ENCODE data around the gene CCDC187. TPM values are rescaled to one million over a fixed set of nuclear protein-coding genes. Genes with fewer than 3 reads are reported as not detected.
"Not testable (repeated sequence)": the region's sequence is repeated elsewhere in the genome, so short reads cannot be mapped to it uniquely, and the experiment has no call there.

CCDC187 gene
- total RNA-seq, 1 donor from 2014 or later = 0.47 TPM

DNA sequence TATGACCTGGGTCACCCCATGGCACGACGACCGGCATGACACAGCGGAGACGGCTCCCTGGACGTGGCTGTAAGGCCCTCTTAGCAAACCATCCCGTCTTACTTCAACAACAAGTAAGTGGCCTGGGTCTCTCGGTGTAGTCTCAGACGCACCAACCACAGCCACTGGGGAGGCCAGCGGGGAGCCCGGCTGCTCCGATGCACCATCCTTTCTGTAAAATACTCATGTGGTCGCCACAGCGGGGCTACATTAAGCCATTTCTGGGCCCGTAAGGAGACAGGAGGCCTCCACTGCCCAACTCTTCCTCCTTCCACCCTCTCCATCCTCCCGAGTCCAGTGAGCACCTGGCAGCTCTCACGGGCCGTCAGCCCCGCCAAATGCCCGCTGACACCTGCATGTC lies 63.0 kb downstream of the CCDC187 start:
- H3K27me3 Mint-ChIP-seq (ENCODE audit: low read depth) = no peaks in the 10 kb centered on the region
- peaks cover 24% of the 10 kb centered on the region for H3K4me1 Mint-ChIP-seq
- H3K36me3 Mint-ChIP-seq = no peaks in the 10 kb centered on the region
- H3K9me3 Mint-ChIP-seq = no peaks in the 10 kb centered on the region
- DNase-seq (ENCODE audit: low spot score in 2 of 2, unreplicated experiment in 2 of 2) = no peak
- TF ChIP-seq, protein P1, sequence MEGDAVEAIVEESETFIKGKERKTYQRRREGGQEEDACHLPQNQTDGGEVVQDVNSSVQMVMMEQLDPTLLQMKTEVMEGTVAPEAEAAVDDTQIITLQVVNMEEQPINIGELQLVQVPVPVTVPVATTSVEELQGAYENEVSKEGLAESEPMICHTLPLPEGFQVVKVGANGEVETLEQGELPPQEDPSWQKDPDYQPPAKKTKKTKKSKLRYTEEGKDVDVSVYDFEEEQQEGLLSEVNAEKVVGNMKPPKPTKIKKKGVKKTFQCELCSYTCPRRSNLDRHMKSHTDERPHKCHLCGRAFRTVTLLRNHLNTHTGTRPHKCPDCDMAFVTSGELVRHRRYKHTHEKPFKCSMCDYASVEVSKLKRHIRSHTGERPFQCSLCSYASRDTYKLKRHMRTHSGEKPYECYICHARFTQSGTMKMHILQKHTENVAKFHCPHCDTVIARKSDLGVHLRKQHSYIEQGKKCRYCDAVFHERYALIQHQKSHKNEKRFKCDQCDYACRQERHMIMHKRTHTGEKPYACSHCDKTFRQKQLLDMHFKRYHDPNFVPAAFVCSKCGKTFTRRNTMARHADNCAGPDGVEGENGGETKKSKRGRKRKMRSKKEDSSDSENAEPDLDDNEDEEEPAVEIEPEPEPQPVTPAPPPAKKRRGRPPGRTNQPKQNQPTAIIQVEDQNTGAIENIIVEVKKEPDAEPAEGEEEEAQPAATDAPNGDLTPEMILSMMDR (IDR thresholded peaks at IDR 0.05; ENCODE audit: unreplicated experiment) = no peak
- H3K4me3 Mint-ChIP-seq = no peak overlapping the region
- H3K27ac Mint-ChIP-seq = no peak overlapping the region

DNA sequence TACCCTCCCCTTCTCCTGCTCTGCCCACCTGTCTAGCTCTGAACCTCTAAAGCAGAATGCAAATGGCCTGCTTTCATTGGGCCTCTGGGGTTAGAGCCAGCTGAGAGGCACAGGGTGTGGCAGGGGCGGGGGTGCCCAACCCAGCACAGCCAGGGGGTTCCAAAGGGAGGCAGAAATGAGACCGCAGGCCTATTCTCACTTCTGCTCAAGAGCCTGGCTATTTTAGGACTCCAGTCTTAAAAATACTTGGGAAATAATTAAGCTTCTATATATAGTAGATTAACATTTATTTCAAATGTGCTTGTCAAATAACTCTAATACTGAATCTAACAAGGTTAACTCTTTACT lies 63.9 kb downstream of the CCDC187 start:
- H3K36me3 Mint-ChIP-seq = peaks cover 4% of the 10 kb centered on the region
- no peak for DNase-seq (ENCODE audit: low spot score in 2 of 2, unreplicated experiment in 2 of 2)
- H3K4me1 Mint-ChIP-seq = peaks cover 22% of the 10 kb centered on the region
- H3K4me3 Mint-ChIP-seq = no peak overlapping the region
- H3K27ac Mint-ChIP-seq = no peak overlapping the region
- H3K9me3 Mint-ChIP-seq = no peaks in the 10 kb centered on the region
- no peaks in the 10 kb centered on the region for H3K27me3 Mint-ChIP-seq (ENCODE audit: low read depth)
- TF ChIP-seq, protein P1 (IDR thresholded peaks at IDR 0.05; ENCODE audit: unreplicated experiment) = no peak

DNA sequence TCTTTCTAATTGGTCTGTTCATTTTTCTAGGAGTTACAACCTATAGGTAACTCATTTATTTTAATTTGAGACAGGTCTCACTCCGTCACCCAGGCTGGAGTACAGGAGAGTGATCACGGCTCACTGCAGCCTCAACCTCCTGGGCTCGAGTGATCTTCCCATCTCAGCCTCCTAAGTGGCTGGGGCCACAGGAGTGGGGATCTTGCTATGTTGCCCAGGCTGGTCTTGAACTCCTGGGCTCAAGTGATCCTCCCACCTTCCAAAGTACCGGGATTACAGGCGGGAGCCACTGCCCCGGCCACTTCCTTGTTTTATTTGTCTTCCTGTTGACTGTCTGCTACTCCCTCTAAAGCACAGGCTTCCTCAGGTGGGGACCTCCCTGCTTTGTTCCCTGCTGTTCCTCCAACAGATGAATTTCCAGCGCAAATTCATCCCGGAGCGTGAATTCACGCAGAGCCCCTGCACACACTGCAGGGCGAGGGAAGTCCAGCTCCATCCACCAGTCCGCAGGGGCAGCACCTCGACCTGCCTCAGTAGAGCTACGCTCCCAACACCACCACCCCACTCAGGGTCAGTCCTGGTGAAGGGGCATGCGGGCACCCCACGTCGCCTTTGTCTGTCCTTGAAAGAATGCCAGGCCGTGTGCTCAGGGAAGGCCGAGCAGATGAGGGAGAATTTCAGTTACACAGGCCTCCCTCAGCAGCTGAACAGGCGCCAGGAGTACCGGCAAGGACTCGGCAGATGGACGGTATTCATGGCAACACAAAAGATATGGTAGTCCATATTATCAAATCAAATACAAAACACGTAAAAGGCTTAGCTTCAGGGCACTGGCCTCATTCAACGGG lies 64.5 kb downstream of the CCDC187 start:
- Mint-ChIP-seq H3K4me1 (peaks cover 16% of the 10 kb centered on the region), H3K4me3 (no peak overlapping the region), H3K9me3 (no peaks in the 10 kb centered on the region), H3K27me3 (ENCODE audit: low read depth) (no peaks in the 10 kb centered on the region), H3K27ac (no peak overlapping the region), H3K36me3 (peaks cover 6% of the 10 kb centered on the region)
- DNase-seq (ENCODE audit: low spot score in 2 of 2, unreplicated experiment in 2 of 2) = no peak
- TF ChIP-seq, protein P1 (IDR thresholded peaks at IDR 0.05; ENCODE audit: unreplicated experiment) = no peak

DNA sequence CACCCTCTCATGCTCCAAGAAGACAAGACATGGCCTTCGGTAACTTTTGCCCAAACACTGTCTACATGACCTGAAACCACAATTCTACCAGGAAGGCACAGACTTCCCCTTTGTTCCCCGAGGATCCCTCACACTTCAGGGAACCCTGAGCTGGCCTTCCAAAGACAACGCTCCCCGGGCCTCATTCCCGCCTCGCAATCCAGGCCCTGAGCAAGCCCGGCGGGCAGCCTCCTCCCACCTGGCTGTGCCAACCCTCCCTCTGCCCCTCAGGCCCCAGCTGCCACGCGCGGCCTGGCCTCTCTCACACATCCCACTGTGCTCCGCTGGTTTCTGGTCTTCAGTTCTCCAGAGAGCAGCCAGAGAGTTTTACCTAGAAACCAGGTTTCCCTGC lies 65.6 kb downstream of the CCDC187 start:
- Mint-ChIP-seq H3K4me3 (no peak overlapping the region), H3K9me3 (no peaks in the 10 kb centered on the region), H3K27me3 (ENCODE audit: low read depth) (no peaks in the 10 kb centered on the region), H3K27ac (no peak overlapping the region), H3K4me1 (peaks cover 5% of the 10 kb centered on the region), H3K36me3 (peaks cover 6% of the 10 kb centered on the region)
- TF ChIP-seq, protein P1 (IDR thresholded peaks at IDR 0.05; ENCODE audit: unreplicated experiment) = no peak
- no peak for DNase-seq (ENCODE audit: low spot score in 2 of 2, unreplicated experiment in 2 of 2)

DNA sequence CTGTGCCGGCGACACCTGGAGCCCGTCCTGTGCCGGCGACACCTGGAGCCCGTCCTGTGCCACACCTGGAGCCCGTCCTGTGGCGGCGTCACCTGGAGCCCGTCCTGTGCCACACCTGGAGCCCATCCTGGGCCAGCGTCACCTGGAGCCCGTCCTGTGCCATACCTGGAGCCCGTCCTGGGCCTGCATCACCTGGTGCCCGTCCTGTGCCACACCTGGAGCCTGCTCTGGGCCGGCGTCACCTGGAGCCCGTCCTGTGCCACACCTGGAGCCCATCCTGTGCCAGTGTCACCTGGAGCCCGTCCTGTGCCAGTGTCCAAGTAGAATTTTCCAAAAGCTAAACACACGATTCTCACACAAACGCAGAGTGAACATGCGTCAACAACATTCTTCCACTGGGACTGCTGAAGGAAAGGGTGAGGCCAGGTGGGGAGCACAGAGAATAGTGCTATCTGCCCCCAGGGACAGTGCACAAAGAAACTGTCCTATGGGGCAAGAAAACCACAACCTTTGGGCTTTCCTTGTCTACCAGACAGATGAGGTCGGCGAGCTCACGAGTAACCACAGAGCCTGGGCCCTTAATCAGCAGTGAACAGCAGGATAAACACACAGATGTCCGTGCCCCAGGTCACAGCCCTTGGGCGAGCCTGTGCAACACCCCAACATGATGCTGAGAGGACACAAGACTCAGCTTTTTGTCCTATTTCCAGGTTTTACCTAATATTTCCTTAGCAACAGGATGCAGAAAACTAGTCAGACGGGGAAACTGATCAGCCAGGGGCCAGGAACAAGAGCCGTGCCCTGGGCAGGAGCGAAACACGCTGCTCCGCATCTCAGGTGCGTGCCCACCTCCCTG lies 66.2 kb downstream of the CCDC187 start:
- H3K27ac Mint-ChIP-seq = no peak overlapping the region
- TF ChIP-seq, protein P1 (IDR thresholded peaks at IDR 0.05; ENCODE audit: unreplicated experiment) = no peak
- peaks cover 6% of the 10 kb centered on the region for H3K36me3 Mint-ChIP-seq

DNA sequence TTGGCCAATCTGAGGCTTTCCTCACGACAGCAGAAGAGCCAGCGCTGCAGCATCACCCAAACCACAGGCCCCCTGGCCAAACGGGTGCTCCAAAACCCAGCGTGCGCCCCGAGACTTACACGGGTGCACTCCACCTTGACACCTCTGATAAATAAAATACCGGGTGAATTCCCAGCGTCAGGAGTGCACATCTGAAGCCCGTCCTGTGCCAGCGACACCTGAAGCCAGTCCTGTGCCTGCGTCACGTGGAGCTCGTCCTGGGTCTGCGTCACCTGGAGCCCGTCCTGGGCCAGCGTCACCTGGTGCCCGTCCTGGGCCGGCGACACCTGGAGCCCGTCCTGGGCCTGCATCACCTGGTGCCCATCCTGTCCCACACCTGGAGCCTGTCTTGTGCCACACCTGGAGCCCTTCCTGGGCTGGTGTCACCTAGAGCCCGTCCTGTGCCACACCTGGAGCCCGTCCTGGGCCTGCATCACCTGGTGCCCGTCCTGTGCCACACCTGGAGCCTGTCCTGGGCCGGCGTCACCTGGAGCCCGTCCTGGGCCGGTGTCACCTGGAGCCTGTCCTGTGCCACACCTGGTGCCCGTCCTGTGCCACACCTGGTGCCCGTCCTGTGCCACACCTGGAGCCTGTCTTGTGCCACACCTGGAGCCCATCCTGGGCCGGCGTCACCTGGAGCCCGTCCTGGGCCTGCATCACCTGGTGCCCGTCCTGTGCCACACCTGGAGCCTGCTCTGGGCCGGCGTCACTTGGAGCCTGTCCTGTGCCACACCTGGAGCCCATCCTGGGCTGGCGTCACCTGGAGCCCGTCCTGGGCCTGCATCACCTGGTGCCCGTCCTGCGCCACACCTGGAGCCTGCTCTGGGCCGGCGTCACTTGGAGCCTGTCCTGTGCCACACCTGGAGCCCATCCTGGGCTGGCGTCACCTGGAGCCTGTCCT lies 67.2 kb downstream of the CCDC187 start:
- not testable (repeated sequence) for H3K9me3 Mint-ChIP-seq; H3K27ac Mint-ChIP-seq; H3K27me3 Mint-ChIP-seq (ENCODE audit: low read depth); H3K4me3 Mint-ChIP-seq; H3K4me1 Mint-ChIP-seq; DNase-seq (ENCODE audit: low spot score in 2 of 2, unreplicated experiment in 2 of 2); H3K36me3 Mint-ChIP-seq

More for the DNA sequence above, 66.2 kb downstream of the CCDC187 start:
- Mint-ChIP-seq H3K9me3 (no peaks in the 10 kb centered on the region), H3K4me3 (no peak overlapping the region), H3K4me1 (no peaks in the 10 kb centered on the region), H3K27me3 (ENCODE audit: low read depth) (no peaks in the 10 kb centered on the region)
- no peak for DNase-seq (ENCODE audit: low spot score in 2 of 2, unreplicated experiment in 2 of 2)

All from mesothelial cell of epicardium (in vitro differentiated cells).